OCI-M2 (cell line): ENCODE data around the gene DCX.

ENCODE experiments used
- DNase-seq: peaks from one replicate; lab custom pipeline; 2025; ENCODE audit not compliant: unreplicated experiment; lab: John Stamatoyannopoulos, UW

The DCX gene

DNA sequence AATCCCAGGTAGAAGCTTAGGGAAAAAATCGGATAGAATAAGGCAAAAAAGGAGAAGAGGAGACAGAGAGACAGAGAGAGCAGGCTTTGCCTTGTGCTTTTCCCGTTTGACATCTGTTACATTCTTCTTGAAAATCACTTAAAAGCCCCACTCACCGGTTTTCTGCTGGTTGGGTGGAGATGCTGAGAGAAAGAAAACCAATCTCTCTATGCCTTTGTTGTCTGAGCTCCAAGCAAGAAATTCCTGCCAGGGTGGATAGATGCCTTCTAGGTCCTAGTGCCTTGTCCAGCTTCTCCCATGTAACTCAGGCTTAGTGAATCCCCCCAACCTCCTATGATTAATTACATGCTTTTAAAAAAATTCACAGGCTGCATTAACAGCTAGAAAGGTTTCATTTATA lies at the start of gene DCX:
TSS of gene DCX (minus strand) at position 210 of the 400 bp plus-strand sequence. CDS start 1,794 bp downstream, outside the sequence.
- no peak for DNase-seq

- DNase-seq: no peak
Measured at GRCh38 chrX:111460607-111461006, 48.6 kb upstream of the DCX start.

- no peak for DNase-seq
Measured at GRCh38 chrX:111447298-111447697, 35.3 kb upstream of the DCX start.

- DNase-seq: no peak
Measured at GRCh38 chrX:111445485-111445884, 33.5 kb upstream of the DCX start.

- DNase-seq: no peak
Measured at GRCh38 chrX:111444881-111445280, 32.9 kb upstream of the DCX start.

- no peak for DNase-seq
Measured at GRCh38 chrX:111443946-111444345, 32.0 kb upstream of the DCX start.

GRCh38 chrX:111442791-111443190 lies 30.8 kb upstream of the DCX start:
- DNase-seq: no peak

DNA sequence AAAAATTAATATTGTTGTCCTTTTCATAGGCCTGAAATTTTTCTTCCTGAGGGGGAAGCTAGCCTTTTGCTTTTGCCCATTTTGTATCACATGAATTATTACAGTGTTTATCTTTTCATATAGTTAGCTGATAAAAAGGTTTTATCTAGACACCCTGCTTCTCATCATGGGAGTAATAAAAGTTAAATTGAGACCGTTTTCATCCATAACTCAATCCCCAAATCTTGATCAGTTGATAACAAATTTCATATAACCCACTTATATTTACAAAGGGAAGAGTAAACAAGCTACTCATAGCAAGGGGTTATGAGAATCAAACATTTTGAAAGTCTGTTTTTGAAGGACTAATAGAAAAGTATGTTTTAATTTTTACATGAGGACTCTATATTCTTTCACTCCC lies 23.5 kb upstream of the DCX start:
- no peak for DNase-seq

DNA sequence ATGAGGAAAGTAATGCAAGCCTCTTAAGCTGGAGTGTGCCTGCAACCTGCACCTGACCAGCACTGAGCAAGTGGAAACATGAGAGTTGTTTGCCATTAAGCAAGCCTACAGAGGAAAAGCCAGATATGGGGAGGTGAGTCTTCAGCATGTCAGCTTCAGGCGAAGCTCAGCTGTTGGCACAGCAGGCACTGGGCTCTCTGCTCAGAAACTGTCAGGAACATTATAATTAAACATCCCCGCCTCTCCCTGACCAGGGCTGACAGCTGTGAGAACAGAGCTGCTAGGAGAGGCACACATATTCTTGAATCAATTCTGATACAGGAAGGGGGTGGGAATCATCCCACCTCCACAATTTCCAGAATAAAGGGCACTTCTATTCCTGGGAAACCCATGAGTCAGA lies 19.0 kb upstream of the DCX start:
- DNase-seq: no peak

GRCh38 chrX:111411557-111411956 lies 435 bp downstream of the DCX start:
- no peak for DNase-seq

- DNase-seq: no peak
Measured at GRCh38 chrX:111410590-111411078, 1.4 kb downstream of the DCX start.

- no peak for DNase-seq
Measured at GRCh38 chrX:111409326-111409725, 2.7 kb downstream of the DCX start.

DNA sequence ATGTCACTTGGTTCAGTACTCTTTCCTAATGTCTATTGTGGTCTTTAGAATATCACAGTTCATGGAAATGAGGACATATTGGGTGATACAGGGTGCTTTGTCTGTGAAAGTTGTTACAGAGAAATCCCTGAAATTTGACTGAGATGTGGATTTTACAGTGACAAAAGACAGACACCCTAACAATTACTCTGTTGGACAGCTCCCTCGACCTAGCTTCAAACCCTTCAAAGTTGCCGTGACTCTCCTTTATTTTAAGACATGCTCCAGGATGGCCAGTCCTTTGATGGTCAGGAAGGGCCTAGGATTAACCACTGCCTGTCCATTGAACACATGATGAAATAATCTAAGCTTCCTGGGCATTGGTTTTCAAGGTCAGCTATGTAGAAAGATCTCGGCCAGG lies 4.0 kb downstream of the DCX start:
- DNase-seq: no peak

- no peak for DNase-seq
Measured at GRCh38 chrX:111402344-111402743, 9.6 kb downstream of the DCX start.

DNA sequence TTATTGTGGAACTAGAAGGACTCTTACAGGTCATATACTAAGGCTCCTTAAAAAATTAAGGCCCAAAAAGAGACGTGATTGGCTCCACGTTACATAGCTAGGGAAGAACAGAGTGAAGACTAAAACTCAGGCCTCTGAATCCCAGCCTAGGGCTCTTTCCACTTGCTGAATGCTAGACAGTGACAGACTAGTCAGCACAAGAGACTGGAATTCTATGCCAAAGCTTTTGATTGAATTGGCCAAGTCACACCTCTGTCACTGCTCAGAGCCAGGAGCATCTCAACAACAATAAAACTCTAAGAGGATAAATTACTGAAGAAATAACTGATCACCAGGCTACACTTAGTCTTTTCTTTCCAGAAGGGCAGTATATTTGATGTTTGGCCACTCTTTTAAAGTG lies 16.8 kb downstream of the DCX start:
- no peak for DNase-seq

GRCh38 chrX:111394569-111394968 lies 17.4 kb downstream of the DCX start:
- DNase-seq: no peak

DNA sequence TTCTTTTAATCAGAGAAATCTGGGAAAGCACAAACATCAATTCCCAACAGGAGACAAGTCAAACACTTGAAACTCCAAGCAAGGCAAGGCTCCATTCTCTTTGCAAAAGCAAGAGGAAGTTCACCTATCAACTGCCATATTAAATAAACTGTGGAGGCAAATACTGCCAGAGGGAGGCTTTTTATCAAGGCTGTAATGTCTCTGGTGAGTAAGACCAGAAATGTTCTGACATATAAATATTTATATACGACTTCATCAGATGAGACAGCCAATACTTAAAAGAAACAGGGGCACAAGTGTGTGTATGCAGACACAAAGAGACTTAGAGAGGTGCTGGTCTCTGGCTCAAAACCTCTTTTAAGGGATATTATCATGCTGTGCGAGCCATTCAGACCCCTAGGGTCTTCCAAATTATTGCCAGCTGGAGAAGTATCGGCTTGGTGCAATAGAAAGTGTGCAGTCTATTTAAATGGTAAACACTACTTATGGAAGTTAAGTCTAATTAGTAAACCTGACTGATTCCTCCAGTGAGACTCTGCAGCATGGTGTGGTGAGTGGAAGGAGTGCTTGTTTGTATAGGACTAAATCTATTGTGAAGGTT lies 24.4 kb downstream of the DCX start:
- no peak for DNase-seq

- DNase-seq: no peak
Measured at GRCh38 chrX:111386615-111387233, 25.3 kb downstream of the DCX start.

GRCh38 chrX:111386077-111386476 lies 25.9 kb downstream of the DCX start:
- DNase-seq: no peak

- DNase-seq: no peak
Measured at GRCh38 chrX:111382277-111382676, 29.7 kb downstream of the DCX start.

GRCh38 chrX:111376897-111377578 lies 35.0 kb downstream of the DCX start:
- no peak for DNase-seq

DNA sequence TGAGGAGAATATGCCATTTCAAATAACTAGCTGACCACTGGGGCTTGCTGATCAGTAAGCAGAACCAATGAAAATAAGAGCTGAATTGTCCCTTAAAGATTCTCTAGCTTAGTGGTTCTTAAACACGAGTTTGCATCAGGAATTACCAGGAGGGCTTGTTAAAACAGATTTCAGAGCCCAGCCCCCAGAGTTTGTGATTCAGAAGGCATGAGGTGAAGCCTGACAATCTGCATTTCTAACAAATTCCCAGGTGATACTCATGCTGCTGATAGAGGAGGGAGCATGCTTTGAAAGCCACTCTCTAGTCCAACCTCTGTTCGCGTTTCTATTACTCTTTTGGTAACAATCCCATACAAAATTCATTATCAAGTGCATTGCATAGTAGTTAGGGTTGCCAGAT lies 35.5 kb downstream of the DCX start:
- DNase-seq: no peak
